GM20000 (cell line): ENCODE results near the gene CD53.

Experiments used
- DNase-seq: peaks from one replicate; pipeline ENCODE4 v3.0.0; 2012; ENCODE audit warnings: low spot score
- TF ChIP-seq, protein P1 (sequence below): IDR thresholded peaks from 2 replicates; pipeline ENCODE4 v1.5.1; 2012; ENCODE audit warnings: mild to moderate bottlenecking, control low read depth; ENCODE audit errors: extremely low read depth, missing control alignments

The CD53 gene

DNA sequence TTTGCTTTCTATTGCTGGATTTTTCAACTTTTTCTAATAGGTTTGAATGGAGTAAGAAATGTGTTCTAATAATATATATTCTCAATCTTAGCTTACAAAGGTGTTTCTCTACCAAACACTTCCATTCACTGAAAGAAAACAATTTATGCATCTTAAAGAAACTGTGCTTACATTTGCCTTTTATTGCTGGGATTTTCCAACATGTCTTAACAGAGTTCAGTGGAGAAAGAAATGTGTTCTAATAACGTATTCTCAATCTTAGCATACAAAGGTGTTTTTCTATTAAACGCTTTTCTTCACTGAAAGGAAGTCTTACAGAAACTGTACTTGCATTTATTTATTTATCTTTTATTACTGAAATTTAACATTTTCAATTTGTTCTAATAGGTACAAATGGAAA lies 5.6 kb downstream of the CD53 start:
- TF ChIP-seq, protein P1, sequence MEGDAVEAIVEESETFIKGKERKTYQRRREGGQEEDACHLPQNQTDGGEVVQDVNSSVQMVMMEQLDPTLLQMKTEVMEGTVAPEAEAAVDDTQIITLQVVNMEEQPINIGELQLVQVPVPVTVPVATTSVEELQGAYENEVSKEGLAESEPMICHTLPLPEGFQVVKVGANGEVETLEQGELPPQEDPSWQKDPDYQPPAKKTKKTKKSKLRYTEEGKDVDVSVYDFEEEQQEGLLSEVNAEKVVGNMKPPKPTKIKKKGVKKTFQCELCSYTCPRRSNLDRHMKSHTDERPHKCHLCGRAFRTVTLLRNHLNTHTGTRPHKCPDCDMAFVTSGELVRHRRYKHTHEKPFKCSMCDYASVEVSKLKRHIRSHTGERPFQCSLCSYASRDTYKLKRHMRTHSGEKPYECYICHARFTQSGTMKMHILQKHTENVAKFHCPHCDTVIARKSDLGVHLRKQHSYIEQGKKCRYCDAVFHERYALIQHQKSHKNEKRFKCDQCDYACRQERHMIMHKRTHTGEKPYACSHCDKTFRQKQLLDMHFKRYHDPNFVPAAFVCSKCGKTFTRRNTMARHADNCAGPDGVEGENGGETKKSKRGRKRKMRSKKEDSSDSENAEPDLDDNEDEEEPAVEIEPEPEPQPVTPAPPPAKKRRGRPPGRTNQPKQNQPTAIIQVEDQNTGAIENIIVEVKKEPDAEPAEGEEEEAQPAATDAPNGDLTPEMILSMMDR = no peak
- no peak for DNase-seq

DNA sequence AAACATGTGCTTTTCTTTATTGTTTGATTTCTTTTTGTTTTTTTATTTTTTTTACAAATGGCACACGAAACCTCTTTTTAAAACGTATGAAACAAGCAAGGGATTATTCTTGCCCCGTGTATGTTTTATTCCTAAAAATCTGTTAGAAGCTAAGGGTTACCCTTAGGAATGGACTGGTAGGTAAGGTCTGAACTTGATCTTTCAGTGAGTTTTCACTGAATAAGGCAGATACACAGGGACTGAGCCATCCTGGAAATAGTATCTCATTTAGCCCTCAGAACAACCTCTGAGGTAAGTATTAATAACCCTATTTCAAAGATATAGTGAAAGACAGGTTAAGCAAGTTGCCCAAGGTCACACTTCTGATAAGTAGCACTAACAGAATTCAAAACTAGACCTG lies 6.0 kb downstream of the CD53 start:
- TF ChIP-seq, protein P1 = no peak
- DNase-seq = no peak

DNA sequence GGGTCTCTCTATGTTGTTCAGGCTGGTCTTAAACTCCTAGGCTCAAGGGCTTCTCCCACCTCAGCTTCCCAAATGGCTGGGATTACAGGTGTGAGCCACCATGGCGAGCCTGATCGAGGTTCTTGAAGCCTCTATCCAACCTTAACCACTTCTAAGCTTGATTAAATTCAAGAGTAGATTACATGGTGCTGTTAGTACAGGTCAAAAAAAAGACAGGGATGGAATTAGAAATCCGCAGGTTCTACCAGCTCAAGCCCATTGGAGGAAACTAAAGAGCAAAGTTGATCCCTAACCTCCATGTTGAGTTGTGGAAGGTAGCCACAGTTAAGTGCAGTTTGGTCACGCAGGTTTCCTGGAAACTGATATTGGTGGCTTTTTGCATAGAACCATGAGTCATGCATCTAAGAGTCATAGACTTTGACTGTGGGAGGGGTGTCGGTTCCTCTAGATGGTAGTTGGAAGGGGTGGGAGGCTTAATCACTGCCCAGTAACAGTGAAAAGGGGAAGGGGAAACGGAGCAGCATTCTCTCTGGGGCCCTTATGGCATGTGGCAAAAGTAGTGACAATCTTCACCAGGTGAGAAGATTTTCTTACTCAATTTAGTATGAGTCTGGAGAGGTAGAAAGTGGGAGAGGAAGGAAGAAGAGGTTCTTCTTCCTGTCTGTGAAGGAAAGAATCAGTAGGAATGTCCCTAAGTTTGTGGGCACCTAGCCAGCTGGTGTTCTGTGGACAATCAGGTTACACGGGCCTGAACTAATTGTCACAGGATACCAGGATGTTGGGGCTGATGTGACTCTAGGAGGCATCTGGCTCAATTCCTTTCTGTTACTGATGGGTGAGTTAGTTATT lies 7.0 kb downstream of the CD53 start:
- DNase-seq = peak; percentile 50

DNA sequence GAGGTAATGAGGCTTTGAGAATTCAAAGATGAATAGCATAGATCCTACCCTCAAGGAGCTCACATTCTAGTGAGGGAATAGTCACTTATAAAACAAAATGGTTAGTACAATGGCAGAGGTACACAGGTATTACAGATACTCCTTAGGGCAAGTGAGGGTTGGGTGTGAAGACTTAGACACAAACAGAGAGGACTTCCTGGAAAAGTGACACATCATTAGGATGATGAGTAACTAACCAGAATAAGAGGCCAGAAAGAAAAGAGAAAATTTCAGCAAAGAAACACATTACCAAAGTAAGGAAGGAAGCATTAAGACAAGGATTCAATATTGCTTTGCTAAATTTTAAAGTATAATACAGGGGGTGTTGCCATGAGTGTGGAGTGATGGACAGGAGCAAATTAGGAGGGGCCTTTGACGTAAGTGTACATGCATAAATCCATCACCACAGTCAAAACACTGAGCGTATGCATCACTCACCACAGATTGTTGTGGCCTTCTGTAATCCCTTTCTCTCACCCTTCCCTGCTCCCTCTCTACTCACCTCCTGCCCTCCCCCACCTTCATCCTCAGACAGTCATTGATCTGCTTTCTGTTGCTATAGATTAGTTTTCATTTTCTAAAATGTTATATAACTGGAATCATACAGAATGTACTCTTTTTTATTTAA lies 7.9 kb downstream of the CD53 start:
- no peak for DNase-seq
- TF ChIP-seq, protein P1 = no peak

More for the DNA sequence above, 7.0 kb downstream of the CD53 start:
- TF ChIP-seq, protein P1 = no peak

DNA sequence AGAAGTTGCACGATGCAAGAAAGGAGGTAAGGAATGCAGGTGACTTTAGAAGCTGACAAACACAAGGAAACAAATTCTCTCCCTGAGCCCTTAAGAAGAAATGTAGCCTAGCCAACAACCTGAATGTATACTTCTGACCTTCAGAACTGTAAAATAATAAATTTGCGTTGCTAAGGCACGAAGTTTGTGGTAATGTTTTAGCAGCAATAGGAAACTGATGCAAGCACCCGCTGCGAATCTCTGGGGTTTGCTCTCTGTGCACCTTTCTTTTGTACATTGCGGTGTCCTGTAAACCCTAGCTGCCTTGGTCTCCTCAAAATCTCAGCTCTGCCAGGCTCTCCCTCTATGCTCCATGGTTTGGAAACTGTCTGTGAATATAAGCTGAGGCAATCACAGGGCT lies 15.1 kb downstream of the CD53 start:
- TF ChIP-seq, protein P1 = no peak
- DNase-seq = no peak

DNA sequence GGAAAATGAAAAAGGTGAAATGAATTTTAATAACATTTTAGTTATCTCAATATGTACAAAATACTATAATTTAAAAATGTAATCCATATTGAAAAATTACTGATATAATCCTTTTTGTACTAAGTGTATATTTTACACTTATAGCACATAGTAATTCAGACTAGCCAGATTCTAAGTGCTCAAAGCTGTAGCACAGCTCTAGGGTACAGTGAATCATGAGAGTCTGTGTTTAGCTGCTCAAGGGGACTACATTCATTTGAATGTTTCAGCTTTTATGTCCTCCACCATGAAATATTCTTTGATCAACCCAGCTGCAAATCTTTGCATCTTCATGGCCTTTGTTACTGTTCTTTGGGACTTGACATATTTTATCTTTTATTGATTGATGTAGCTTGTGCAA lies 15.7 kb downstream of the CD53 start:
- TF ChIP-seq, protein P1 = no peak
- DNase-seq = no peak

DNA sequence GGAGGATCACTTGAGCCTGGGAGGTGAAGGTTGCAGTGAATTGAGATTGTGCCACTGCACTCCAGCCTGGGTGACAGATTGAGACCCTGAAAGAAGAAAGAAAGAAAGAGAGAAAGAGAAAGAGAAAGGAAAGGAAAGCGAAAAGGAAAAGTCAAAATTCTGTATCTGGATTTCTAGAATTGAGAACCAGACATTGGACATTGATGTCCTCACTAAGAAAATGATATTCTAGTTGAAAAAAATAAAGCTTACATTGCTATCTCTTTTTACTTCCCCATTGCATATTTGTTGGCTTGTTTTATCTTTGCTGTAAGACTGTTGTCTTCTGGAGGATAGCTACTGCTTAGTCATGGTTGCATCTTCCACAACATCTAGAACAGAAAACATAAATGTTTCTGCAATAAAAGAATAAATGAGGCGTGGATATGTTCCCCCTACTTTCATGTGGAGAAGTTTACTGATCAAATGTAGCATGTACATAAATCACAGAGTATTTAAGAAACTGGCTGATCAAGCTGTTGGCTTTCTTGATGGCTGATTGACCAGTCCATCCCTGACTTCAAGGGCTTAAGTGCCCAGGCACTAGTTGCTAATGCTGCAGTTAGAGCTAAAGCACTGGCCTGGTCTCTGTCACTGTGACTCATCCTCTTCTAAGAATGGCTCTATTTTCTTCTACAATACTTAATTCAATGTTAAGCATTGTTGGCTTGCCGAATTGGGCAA lies 17.7 kb downstream of the CD53 start:
- no peak for DNase-seq

More for the DNA sequence above, 17.7 kb downstream of the CD53 start:
- TF ChIP-seq, protein P1 = no peak
